ENCODE results near the gene ZDHHC14.

ZDHHC14 gene

GRCh38 chr6:157648561-157648960 lies 267.6 kb downstream of the ZDHHC14 start:
- no peak for TF ChIP-seq CTCF (IDR thresholded peaks at IDR 0.05; ENCODE audit: control insufficient read depth, extremely low read depth, insufficient read depth)
- no peak overlapping the region for H3K4me3 ChIP-seq (ENCODE audit: low read depth, low read length)
- DNase-seq (ENCODE audit: low read depth): no peak

GRCh38 chr6:157649311-157650260 lies 268.6 kb downstream of the ZDHHC14 start:
- H3K4me3 ChIP-seq (ENCODE audit: low read depth, low read length): no peak overlapping the region
- no peak for DNase-seq (ENCODE audit: low read depth)
- TF ChIP-seq CTCF (IDR thresholded peaks at IDR 0.05; ENCODE audit: control insufficient read depth, extremely low read depth, insufficient read depth): no peak

- TF ChIP-seq CTCF (IDR thresholded peaks at IDR 0.05; ENCODE audit: control insufficient read depth, extremely low read depth, insufficient read depth): no peak
- DNase-seq (ENCODE audit: low read depth): no peak
- H3K4me3 ChIP-seq (ENCODE audit: low read depth, low read length): no peak overlapping the region
Measured at GRCh38 chr6:157650261-157650640, 269.3 kb downstream of the ZDHHC14 start.

GRCh38 chr6:157650801-157651200 lies 269.8 kb downstream of the ZDHHC14 start:
- DNase-seq (ENCODE audit: low read depth): no peak
- H3K4me3 ChIP-seq (ENCODE audit: low read depth, low read length): no peak overlapping the region
- TF ChIP-seq CTCF (IDR thresholded peaks at IDR 0.05; ENCODE audit: control insufficient read depth, extremely low read depth, insufficient read depth): no peak

- DNase-seq (ENCODE audit: low read depth): no peak
- no peak overlapping the region for H3K4me3 ChIP-seq (ENCODE audit: low read depth, low read length)
- no peak for TF ChIP-seq CTCF (IDR thresholded peaks at IDR 0.05; ENCODE audit: control insufficient read depth, extremely low read depth, insufficient read depth)
Measured at GRCh38 chr6:157651731-157652490, 270.9 kb downstream of the ZDHHC14 start.

GRCh38 chr6:157652601-157653363 lies 271.8 kb downstream of the ZDHHC14 start:
- no peak for TF ChIP-seq CTCF (IDR thresholded peaks at IDR 0.05; ENCODE audit: control insufficient read depth, extremely low read depth, insufficient read depth)
- DNase-seq (ENCODE audit: low read depth): no peak
- no peak overlapping the region for H3K4me3 ChIP-seq (ENCODE audit: low read depth, low read length)
